Kidney epithelial cell (primary cell): ENCODE measurements around the gene SEPTIN2. TPM values are rescaled to one million over a fixed set of nuclear protein-coding genes. Genes with fewer than 3 reads are reported as not detected.

Experiments
- DNase-seq: peaks from one replicate; pipeline ENCODE4 v3.0.0-alpha.2; 2010; ENCODE audit warnings: low read depth
- H3K27me3 ChIP-seq: 2 replicates; pipeline ENCODE4 v1.6.0; 2011; ENCODE audit warnings: low read length; ENCODE audit not compliant: control insufficient read depth, insufficient read depth
- H3K36me3 ChIP-seq: 2 replicates; pipeline ENCODE4 v1.5.1; 2011; ENCODE audit warnings: low read length; ENCODE audit not compliant: control insufficient read depth, insufficient read depth
- H3K4me3 ChIP-seq: 2 replicates; pipeline ENCODE4 v1.5.1; 2011; ENCODE audit warnings: low read depth, mild to moderate bottlenecking, control low read depth, low read length
- total RNA-seq: library from RNA; depleted of rRNA; stranded (reverse); fragments of >200 nt; gene quantifications from 2 replicates; pipeline ENCODE4 v1.2.3, GENCODE V29; 2015
- TF ChIP-seq, protein P1 (sequence below): IDR thresholded peaks from 2 replicates; pipeline ENCODE4 v1.5.1; 2011; ENCODE audit warnings: mild to moderate bottlenecking, moderate library complexity, low read length, control low read depth, inconsistent platforms; ENCODE audit not compliant: insufficient read depth, poor library complexity, severe bottlenecking

Gene SEPTIN2
- total RNA-seq, 1 donor from 2014 or later: 350 TPM

DNA sequence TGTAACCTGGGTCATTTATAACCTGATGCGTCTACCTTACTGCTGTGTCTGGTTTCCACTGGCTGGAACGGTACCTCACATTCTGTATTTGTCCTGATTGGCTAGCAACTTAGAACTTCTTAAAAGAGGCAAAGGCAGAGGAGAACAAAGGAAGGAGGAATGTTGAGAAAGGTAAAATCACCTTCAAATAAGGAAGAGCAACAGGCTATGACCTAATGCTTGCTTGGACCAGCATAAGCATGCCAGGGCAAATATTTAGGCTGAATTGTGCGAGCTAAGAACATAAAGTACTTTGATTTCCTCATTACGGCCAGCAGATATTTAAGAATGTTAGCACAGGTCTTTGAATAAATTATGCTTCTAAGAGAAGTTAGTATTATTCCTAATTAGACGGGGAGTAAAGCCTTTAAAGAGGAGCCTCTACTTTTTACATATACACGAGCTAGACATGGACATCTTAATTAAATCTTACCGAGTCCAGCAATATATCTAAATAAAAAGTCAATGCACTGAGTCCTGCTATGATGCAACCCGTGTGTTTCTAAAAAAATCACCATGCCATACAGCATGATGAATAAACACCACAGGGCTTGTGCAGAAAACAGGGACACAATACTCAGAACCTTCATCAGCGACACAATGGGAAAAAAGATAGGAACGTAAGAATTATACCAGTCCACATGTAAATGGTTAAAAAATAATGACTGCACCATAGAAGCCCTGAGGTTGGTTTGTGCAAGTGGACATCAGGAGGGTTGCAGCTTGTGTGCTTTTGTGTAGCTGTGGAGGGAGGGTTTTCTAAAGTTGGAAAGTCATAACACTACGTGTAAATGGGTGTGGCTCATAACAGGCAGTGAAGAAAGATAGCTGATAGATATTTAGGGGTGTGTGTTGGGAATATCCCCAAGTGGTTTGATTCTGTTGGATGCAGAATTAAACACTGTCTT lies 14.2 kb downstream of the SEPTIN2 start:
- Histone ChIP-seq H3K27me3 (no peaks in the 10 kb centered on the region), H3K36me3 (no peaks in the 10 kb centered on the region), H3K4me3 (no peak overlapping the region)
- DNase-seq: no peak
- TF ChIP-seq, protein P1, sequence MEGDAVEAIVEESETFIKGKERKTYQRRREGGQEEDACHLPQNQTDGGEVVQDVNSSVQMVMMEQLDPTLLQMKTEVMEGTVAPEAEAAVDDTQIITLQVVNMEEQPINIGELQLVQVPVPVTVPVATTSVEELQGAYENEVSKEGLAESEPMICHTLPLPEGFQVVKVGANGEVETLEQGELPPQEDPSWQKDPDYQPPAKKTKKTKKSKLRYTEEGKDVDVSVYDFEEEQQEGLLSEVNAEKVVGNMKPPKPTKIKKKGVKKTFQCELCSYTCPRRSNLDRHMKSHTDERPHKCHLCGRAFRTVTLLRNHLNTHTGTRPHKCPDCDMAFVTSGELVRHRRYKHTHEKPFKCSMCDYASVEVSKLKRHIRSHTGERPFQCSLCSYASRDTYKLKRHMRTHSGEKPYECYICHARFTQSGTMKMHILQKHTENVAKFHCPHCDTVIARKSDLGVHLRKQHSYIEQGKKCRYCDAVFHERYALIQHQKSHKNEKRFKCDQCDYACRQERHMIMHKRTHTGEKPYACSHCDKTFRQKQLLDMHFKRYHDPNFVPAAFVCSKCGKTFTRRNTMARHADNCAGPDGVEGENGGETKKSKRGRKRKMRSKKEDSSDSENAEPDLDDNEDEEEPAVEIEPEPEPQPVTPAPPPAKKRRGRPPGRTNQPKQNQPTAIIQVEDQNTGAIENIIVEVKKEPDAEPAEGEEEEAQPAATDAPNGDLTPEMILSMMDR: no peak

DNA sequence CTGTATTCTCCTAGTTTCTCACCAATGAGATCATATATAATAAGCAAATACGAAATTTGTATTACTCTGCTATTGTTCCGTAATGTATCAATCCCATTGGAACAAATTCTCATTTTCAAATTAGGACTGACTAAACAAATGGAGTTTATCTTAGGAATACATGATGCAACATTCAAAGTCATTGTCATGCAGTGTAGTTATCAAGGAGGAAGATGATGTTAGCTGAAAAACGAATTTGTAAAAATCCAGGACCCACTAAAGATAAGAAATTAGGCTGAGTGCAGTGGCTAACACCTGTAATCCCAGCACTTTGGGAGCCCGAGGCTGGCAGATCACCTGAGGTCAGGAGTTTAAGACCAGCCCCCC lies 14.9 kb downstream of the SEPTIN2 start:
- no peaks in the 10 kb centered on the region for H3K27me3 ChIP-seq
- TF ChIP-seq, protein P1: no peak
- no peak overlapping the region for H3K4me3 ChIP-seq
- DNase-seq: no peak
- H3K36me3 ChIP-seq: no peaks in the 10 kb centered on the region

DNA sequence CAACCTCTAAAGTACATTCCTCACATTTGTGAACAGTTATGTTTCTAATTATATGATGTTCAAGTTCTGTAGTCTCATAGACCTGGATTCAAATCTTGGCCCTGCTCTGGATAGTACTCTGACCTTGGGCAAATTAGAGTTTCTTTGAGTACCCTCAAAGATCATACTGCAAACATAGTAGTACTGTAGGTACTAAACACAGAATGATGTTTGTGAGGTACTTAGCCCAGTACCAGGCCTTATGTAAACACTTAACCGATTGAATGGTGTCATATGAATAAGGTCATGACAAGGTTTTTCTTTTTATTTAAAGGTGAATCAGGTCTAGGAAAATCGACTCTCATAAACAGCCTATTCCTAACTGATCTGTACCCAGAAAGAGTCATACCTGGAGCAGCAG lies 19.1 kb downstream of the SEPTIN2 start:
- Histone ChIP-seq H3K27me3 (no peaks in the 10 kb centered on the region), H3K36me3 (peaks cover 1% of the 10 kb centered on the region), H3K4me3 (no peak overlapping the region)
- TF ChIP-seq, protein P1: no peak
- DNase-seq: no peak

DNA sequence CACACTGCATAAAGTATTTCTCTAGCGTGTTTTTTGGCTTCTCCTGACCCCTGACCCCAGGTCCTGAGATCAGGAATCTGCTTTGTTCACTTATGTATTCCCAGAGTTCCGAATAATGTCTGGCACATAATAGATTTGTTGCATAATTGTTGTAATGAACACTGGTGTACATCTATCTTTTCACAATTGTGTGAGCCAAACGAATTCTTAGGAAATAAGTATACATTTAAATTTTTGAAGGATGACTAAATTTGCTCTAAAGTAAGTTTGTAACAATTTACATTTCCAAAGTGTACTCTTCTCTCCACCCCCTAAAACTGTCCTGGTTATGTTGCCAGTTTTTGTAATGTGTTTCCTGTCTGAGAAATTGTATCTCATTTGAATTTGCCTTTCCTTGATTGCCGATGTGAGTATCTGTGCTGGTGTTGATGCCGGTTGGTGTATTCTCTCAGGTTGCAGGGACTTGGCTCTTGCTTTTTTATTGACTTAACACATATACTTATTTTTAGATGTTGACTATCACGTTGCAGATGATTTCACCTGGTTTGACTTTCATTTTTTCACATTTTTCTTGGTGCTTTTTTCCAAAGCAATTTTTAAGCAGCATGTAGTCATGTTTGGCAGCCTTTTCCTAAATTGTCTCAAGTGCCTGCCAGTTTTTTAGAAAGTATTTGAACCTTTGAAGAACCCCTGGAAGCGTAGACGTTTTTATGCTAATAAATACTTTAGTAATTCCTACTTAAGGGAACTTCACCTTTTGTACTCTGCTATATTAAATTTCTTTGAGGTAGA lies 24.3 kb downstream of the SEPTIN2 start:
- no peak overlapping the region for H3K4me3 ChIP-seq
- no peaks in the 10 kb centered on the region for H3K27me3 ChIP-seq
- DNase-seq: no peak
- H3K36me3 ChIP-seq: peaks cover 7% of the 10 kb centered on the region
- TF ChIP-seq, protein P1: no peak

DNA sequence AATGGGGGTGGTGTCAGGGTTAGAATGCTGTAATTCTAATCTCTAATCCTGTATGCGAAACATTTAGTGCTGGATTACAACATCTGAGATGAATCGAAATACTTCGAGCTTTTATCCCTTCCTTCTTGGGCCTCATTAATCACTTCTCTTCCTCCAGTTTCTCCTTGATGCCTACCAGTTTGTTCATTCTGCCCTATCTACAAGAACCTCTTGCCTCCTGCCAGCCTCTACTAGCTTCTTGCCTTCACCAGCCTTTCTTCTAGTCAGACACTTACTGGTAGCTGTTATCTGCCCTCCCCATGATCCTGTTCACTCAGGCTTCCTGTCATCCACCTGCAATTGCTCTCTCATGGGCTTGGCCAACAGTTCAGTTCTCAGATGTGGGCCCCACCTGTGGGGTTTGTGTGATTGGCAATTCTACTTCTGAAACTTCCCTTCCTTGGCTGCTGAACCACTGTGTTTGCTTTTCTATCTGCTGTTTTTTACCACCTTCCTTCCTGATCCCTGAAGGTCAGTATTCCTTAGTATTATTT lies 25.0 kb downstream of the SEPTIN2 start:
- Histone ChIP-seq H3K36me3 (peaks cover 7% of the 10 kb centered on the region), H3K4me3 (no peak overlapping the region), H3K27me3 (no peaks in the 10 kb centered on the region)
- DNase-seq: no peak
- TF ChIP-seq, protein P1: no peak
